ENCODE data around the gene STARD8.

Gene STARD8

DNA sequence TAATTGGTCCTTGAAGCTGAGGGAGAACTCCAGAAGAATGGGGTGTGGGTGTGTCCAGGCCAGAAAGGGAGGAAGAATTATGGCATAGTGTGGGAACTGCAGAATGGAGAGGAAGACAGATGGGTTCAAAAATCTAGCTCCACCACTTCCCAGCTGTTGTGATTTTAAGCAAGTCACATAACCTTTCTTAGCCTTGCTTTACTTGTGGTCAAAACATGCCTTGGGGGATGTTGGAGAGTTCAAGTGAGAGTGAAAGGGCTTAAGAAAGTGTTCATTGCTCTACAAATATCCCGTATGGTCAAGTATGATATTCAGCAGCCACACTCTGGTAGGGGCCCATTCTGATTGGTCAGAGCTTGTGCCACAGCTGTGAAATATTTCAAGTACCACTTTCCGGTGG lies 15.0 kb upstream of the STARD8 start:
- no peak overlapping the region for H3K4me3 ChIP-seq (ENCODE audit: low read depth, low read length)
- TF ChIP-seq, protein P1, sequence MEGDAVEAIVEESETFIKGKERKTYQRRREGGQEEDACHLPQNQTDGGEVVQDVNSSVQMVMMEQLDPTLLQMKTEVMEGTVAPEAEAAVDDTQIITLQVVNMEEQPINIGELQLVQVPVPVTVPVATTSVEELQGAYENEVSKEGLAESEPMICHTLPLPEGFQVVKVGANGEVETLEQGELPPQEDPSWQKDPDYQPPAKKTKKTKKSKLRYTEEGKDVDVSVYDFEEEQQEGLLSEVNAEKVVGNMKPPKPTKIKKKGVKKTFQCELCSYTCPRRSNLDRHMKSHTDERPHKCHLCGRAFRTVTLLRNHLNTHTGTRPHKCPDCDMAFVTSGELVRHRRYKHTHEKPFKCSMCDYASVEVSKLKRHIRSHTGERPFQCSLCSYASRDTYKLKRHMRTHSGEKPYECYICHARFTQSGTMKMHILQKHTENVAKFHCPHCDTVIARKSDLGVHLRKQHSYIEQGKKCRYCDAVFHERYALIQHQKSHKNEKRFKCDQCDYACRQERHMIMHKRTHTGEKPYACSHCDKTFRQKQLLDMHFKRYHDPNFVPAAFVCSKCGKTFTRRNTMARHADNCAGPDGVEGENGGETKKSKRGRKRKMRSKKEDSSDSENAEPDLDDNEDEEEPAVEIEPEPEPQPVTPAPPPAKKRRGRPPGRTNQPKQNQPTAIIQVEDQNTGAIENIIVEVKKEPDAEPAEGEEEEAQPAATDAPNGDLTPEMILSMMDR (IDR thresholded peaks at IDR 0.05; ENCODE audit: low read depth, low read length, missing control alignments): no peak

DNA sequence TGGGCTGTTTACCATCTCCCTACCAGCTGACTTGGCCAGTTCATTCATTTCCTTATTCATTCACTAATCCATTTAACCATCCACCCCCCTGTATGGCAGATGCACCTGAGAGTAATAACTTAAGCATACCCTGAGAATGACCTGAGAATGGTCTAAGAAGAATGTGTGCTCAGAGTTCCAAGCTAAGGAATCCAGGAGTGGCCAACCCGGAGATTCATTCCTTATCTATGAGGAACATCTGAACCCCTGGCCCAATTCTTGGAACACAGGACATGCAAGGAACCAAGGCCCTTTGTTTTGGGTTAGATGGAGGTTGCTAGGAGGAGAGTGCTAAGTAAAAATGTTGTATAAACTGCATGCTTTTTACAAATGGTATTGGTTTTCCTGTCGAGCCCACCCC lies 13.5 kb upstream of the STARD8 start:
- DNase-seq (ENCODE audit: low read depth): no peak
- H3K4me3 ChIP-seq (ENCODE audit: low read depth, low read length): no peak overlapping the region
- TF ChIP-seq, protein P1 (IDR thresholded peaks at IDR 0.05; ENCODE audit: low read depth, low read length, missing control alignments): no peak

More for the DNA sequence above, 15.0 kb upstream of the STARD8 start:
- no peak for DNase-seq (ENCODE audit: low read depth)

DNA sequence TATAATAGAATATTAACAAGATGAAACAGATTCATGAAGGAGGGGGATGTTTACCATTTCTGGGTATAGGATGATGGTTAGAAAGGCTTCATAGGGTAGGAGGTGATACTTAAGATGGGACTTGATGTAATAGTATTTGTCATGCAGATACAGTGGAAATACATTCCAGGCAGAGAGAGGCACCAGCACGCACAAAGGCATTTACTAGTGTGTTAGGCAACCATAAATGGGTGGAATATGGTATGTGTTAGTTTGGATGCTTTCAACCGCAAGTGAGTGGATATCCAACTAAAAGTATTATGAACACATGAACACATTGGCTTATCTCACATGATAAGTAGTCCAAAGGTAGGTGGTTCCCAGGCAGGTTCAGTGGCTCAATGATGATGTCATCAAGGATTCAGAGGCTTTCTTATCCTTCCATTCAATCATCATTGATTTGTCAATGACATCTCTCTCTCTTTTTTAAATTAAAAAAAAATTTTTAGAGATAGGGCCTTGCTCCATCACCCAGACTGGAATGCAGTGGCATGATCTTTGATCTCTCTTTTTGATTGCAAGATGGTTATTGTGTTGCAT lies 12.7 kb upstream of the STARD8 start:
- TF ChIP-seq, protein P1 (IDR thresholded peaks at IDR 0.05; ENCODE audit: low read depth, low read length, missing control alignments): no peak
- no peak for DNase-seq (ENCODE audit: low read depth)
- no peak overlapping the region for H3K4me3 ChIP-seq (ENCODE audit: low read depth, low read length)

DNA sequence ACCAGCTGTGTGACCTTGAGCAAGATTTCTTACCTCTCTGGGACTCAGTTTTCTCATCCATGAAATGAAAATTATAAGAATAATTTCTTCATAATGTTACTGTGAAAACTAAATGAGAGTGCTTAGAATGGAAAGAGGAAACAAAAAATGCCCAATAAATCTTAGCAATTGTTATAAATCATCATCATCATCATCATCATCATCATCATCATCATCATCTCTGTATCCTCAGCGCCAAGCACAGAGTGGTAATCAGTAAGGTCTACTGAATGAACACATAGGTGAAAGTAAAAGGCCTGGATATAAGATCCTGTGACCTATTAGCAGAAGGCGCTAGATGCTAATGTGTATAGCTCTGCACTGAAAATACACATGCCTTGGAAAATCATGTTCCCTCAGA lies 6.8 kb upstream of the STARD8 start:
- no peak for DNase-seq (ENCODE audit: low read depth)
- H3K4me3 ChIP-seq (ENCODE audit: low read depth, low read length): no peak overlapping the region
- TF ChIP-seq, protein P1 (IDR thresholded peaks at IDR 0.05; ENCODE audit: low read depth, low read length, missing control alignments): no peak

DNA sequence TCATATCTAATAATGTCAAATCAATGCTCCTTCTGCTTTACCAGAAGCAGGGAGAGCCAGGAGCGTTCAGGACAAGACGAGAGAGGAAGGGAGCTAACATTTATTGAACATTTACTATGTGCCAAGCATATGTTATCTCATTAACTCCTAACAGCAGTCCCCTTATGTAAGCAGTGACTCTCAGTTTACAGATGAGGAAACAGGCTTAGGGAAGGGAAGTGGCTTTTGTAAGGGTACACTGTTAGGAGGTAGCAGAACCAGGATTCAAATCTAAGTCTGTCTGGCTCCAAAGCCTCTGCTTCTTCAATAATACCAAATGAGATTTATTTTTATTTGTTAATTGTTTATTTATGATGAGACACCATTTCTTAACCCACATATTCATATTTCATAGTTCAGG lies 2.6 kb upstream of the STARD8 start:
- H3K4me3 ChIP-seq (ENCODE audit: low read depth, low read length): no peak overlapping the region
- DNase-seq (ENCODE audit: low read depth): no peak
- TF ChIP-seq, protein P1 (IDR thresholded peaks at IDR 0.05; ENCODE audit: low read depth, low read length, missing control alignments): no peak

DNA sequence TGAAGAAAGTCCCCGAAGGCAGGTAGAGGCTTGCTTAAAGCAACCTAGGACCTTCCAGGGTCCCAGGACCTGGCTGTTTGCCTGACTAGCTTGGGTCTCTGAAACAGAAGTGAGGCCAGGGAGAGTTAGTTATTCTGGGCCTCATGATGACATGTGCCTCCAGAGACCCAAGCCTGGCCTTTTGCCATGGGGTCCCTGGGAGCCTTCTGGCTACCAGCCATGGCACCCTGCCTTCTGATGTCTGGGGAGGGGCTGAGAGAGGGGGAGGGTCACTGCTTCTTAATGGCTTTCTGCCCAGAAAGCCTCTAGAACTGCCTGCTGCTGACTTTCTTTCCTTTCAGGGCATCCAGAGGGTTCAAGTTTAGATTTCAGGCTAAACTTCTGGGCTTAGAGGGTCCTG lies 1.0 kb upstream of the STARD8 start:
- no peak for DNase-seq (ENCODE audit: low read depth)
- TF ChIP-seq, protein P1 (IDR thresholded peaks at IDR 0.05; ENCODE audit: low read depth, low read length, missing control alignments): no peak
- H3K4me3 ChIP-seq (ENCODE audit: low read depth, low read length): no peak overlapping the region

DNA sequence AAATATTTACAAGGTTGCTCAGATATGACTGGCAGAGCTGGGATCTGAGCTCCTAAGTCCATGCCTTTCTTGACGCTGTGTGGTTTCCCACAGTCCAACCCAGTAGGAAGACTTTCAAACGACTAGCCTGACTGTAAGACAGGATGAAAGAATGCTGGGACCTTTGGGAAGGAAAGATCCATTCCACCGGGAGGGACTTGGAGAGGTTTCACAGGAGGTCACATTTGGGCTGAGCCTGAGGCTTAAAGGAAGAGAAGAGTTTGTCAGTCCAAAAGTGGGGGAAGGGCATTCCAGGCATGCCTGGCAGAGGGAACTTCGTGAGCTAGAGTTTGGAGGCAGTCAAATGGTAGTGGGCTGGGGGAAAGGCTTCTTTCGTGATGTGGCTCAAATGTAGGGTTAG lies 1.5 kb downstream of the STARD8 start:
- no peak for DNase-seq (ENCODE audit: low read depth)
- no peak overlapping the region for H3K4me3 ChIP-seq (ENCODE audit: low read depth, low read length)
- TF ChIP-seq, protein P1 (IDR thresholded peaks at IDR 0.05; ENCODE audit: low read depth, low read length, missing control alignments): no peak

All from GM12864 (cell line).